HepG2 (cell line): ENCODE measurements around the gene SSC5D. TPM values are rescaled to one million over a fixed set of nuclear protein-coding genes. Genes with fewer than 3 reads are reported as not detected.

Source experiments
- ARID2 ChIP-seq: sonication (generic); formaldehyde crosslinking; IDR thresholded peaks from 2 replicates; pipeline ENCODE4 v1.8.1; 2022; ENCODE audit warnings: mild to moderate bottlenecking, missing genetic modification reagents, borderline replicate concordance
- DRAP1 ChIP-seq: IDR thresholded peaks from 2 replicates; pipeline ENCODE4 v1.6.1; 2016; ENCODE audit warnings: missing genetic modification reagents, missing compliant biosample characterization
- FOXJ3 ChIP-seq: sonication (generic); formaldehyde crosslinking; IDR thresholded peaks from 2 replicates; pipeline ENCODE4 v1.4.0; 2020; ENCODE audit warnings: missing genetic modification reagents, mild to moderate bottlenecking, borderline replicate concordance
- FOXK1 ChIP-seq: sonication (generic); formaldehyde crosslinking; IDR thresholded peaks from 2 replicates; pipeline ENCODE4 v1.4.0; 2020; ENCODE audit warnings: low read depth, missing genetic modification reagents, borderline replicate concordance
- HMG20B ChIP-seq: conservative IDR thresholded peaks from 2 replicates; pipeline ENCODE4 v1.6.1; 2016; ENCODE audit warnings: missing genetic modification reagents, missing compliant biosample characterization
- IRX3 ChIP-seq: sonication (generic); formaldehyde crosslinking; IDR thresholded peaks from 2 replicates; pipeline ENCODE4 v1.8.1; 2023; ENCODE audit warnings: mild to moderate bottlenecking, low read depth, missing genetic modification reagents, borderline replicate concordance
- KAT7 ChIP-seq: IDR thresholded peaks from 2 replicates; pipeline ENCODE4 v1.6.1; 2018; ENCODE audit warnings: borderline replicate concordance, missing compliant biosample characterization
- KDM1A ChIP-seq: IDR thresholded peaks from 2 replicates; pipeline ENCODE4 v1.6.1; 2016; ENCODE audit warnings: missing compliant biosample characterization
- KDM5B ChIP-seq: sonication (generic); formaldehyde crosslinking; IDR thresholded peaks from 2 replicates; pipeline ENCODE4 v1.4.0; 2020; ENCODE audit warnings: missing genetic modification reagents, mild to moderate bottlenecking, borderline replicate concordance
- MBNL3 ChIP-seq: fragments of 250-450 bp; sonication (Bioruptor Pico); conservative IDR thresholded peaks from 2 replicates; pipeline ENCODE4 v1.8.0; 2022; ENCODE audit warnings: mild to moderate bottlenecking, inconsistent platforms
- MTA1 ChIP-seq: sonication (generic); formaldehyde crosslinking; IDR thresholded peaks from 2 replicates; pipeline ENCODE4 v1.4.0; 2020; ENCODE audit warnings: missing genetic modification reagents, mild to moderate bottlenecking, borderline replicate concordance
- NR0B2 ChIP-seq: sonication (generic); formaldehyde crosslinking; IDR thresholded peaks from 2 replicates; pipeline ENCODE4 v1.4.0; 2020; ENCODE audit warnings: mild to moderate bottlenecking, missing genetic modification reagents
- PAWR ChIP-seq: sonication (generic); formaldehyde crosslinking; IDR thresholded peaks from 2 replicates; pipeline ENCODE4 v1.4.0; 2020; ENCODE audit warnings: missing genetic modification reagents, mild to moderate bottlenecking, borderline replicate concordance
- PAXIP1 ChIP-seq: sonication (generic); formaldehyde crosslinking; conservative IDR thresholded peaks from 2 replicates; pipeline ENCODE4 v1.4.0; 2020; ENCODE audit warnings: mild to moderate bottlenecking, missing genetic modification reagents, moderate library complexity
- RAD51 ChIP-seq: fragments of 450-650 bp; IDR thresholded peaks from 2 replicates; pipeline ENCODE4 v1.6.1; 2016; ENCODE audit warnings: borderline replicate concordance
- RBM22 ChIP-seq: fragments of 200-400 bp; formaldehyde crosslinking; optimal IDR thresholded peaks from 2 replicates; pipeline ENCODE3; 2017; ENCODE audit warnings: mild to moderate bottlenecking, low read length, moderate library complexity
- RBM39 ChIP-seq: fragments of 200-400 bp; formaldehyde crosslinking; IDR thresholded peaks from one replicate; pipeline ENCODE4 v1.6.1; 2018; ENCODE audit warnings: antibody characterized with exemption, mild to moderate bottlenecking, low read depth, low read length; ENCODE audit not compliant: poor library complexity, severe bottlenecking
- ZC3H4 ChIP-seq: sonication (generic); formaldehyde crosslinking; IDR thresholded peaks from 2 replicates; pipeline ENCODE4 v1.4.0; 2020; ENCODE audit warnings: missing genetic modification reagents, borderline replicate concordance
- ZFP41 ChIP-seq: sonication (generic); formaldehyde crosslinking; IDR thresholded peaks from 2 replicates; pipeline ENCODE4 v1.4.0; 2020; ENCODE audit warnings: mild to moderate bottlenecking, missing genetic modification reagents, borderline replicate concordance
- ZNF543 ChIP-seq: sonication (generic); formaldehyde crosslinking; IDR thresholded peaks from 2 replicates; pipeline ENCODE4 v1.4.0; 2020; ENCODE audit warnings: mild to moderate bottlenecking, missing genetic modification reagents
- polyA plus RNA-seq, 8 experiments: library from polyadenylated mRNA; depleted of rRNA in 3 of 8; stranded (reverse) in 7 of 8; unstranded in 1 of 8; fragments of >200 nt; fragmentation: Illumina TruSeq in 4 of 8; extraction: Trizol in 4 of 8; gene quantifications; 2 replicates each; pipeline versions ENCODE4 v1.2.1 to v1.2.3, GENCODE V29; 2011 to 2016; ENCODE audit warnings: low read depth in 4 of 8, missing spikeins in 1 of 8, mixed read lengths in 1 of 8; ENCODE audit not compliant: insufficient read depth in 1 of 8
- total RNA-seq, 5 experiments: library from RNA; depleted of rRNA; stranded (reverse); fragments of >200 nt; fragmentation: Illumina TruSeq; extraction: Trizol; gene quantifications; 2 replicates each; pipeline ENCODE4 v1.2.3, GENCODE V29; 2016; ENCODE audit warnings: low read depth in 1 of 5
- TF ChIP-seq, protein P1 (sequence below): sonication (generic); formaldehyde crosslinking; IDR thresholded peaks from 2 replicates; pipeline ENCODE4 v1.4.0; 2020; ENCODE audit warnings: missing genetic modification reagents
- TF ChIP-seq, protein P2 (sequence below): sonication (generic); formaldehyde crosslinking; IDR thresholded peaks from 2 replicates; pipeline ENCODE4 v1.8.0; 2022; ENCODE audit warnings: mild to moderate bottlenecking, missing genetic modification reagents; ENCODE audit not compliant: insufficient replicate concordance

The SSC5D gene
- total and polyA plus RNA-seq, 2 of the 13 experiments (the other 11 are each of a cell fraction or from before 2014, with no cell fraction given), result not detected

GRCh38 chr19:55467236-55468053 lies 20.8 kb upstream of the SSC5D start (continued):
- peak; percentile 57 for TF ChIP-seq PAXIP1 (CRISPR knock-in tag)
- TF ChIP-seq RBM39, result no peak
- TF ChIP-seq MBNL3 (CRISPR knock-in tag), result no peak
- no peak for TF ChIP-seq HMG20B (CRISPR knock-in tag)
- TF ChIP-seq FOXK1 (CRISPR knock-in tag), result 0 out of 2 replicates have a peak, but pooled peaks have one; percentile 15
- TF ChIP-seq ZNF543 (CRISPR knock-in tag), result no peak
- no peak for TF ChIP-seq ARID2 (CRISPR knock-in tag)
- TF ChIP-seq MTA1 (CRISPR knock-in tag), result no peak
- TF ChIP-seq, protein P1, sequence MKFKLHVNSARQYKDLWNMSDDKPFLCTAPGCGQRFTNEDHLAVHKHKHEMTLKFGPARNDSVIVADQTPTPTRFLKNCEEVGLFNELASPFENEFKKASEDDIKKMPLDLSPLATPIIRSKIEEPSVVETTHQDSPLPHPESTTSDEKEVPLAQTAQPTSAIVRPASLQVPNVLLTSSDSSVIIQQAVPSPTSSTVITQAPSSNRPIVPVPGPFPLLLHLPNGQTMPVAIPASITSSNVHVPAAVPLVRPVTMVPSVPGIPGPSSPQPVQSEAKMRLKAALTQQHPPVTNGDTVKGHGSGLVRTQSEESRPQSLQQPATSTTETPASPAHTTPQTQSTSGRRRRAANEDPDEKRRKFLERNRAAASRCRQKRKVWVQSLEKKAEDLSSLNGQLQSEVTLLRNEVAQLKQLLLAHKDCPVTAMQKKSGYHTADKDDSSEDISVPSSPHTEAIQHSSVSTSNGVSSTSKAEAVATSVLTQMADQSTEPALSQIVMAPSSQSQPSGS (CRISPR knock-in tag), result no peak
- no peak; the same call in 1 of the 2 replicates for TF ChIP-seq KAT7 (CRISPR knock-in tag)
- no peak for TF ChIP-seq DRAP1 (CRISPR knock-in tag)
- no peak for TF ChIP-seq KDM1A (CRISPR knock-in tag)
- TF ChIP-seq PAWR, result no peak
- TF ChIP-seq NR0B2 (CRISPR knock-in tag), result no peak
- TF ChIP-seq RAD51, result no peak
- TF ChIP-seq, protein P2, sequence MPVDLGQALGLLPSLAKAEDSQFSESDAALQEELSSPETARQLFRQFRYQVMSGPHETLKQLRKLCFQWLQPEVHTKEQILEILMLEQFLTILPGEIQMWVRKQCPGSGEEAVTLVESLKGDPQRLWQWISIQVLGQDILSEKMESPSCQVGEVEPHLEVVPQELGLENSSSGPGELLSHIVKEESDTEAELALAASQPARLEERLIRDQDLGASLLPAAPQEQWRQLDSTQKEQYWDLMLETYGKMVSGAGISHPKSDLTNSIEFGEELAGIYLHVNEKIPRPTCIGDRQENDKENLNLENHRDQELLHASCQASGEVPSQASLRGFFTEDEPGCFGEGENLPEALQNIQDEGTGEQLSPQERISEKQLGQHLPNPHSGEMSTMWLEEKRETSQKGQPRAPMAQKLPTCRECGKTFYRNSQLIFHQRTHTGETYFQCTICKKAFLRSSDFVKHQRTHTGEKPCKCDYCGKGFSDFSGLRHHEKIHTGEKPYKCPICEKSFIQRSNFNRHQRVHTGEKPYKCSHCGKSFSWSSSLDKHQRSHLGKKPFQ, result no peak
- TF ChIP-seq ZFP41 (CRISPR knock-in tag), result no peak
- TF ChIP-seq ZC3H4 (CRISPR knock-in tag), result no peak
- no peak for TF ChIP-seq RBM22
- TF ChIP-seq FOXJ3 (CRISPR knock-in tag), result no peak
- TF ChIP-seq IRX3 (CRISPR knock-in tag), result peak; percentile 62; the same call in 1 of the 2 replicates
- TF ChIP-seq KDM5B (CRISPR knock-in tag), result no peak; the same call in 1 of the 2 replicates
